NCI-H2227 treated with DMSO at 0.1 percent for 48 hours (cell line): ENCODE data around the gene ZNF644.
"Not testable (repeated sequence)": the region's sequence is repeated elsewhere in the genome, so short reads cannot be mapped to it uniquely, and the experiment has no call there.

ENCODE experiments used
- DNase-seq: peaks from one replicate; lab custom pipeline; 2025; lab: John Stamatoyannopoulos, UW

ZNF644 gene

GRCh38 chr1:91021686-91022517 is at the start of gene ZNF644:
Gene ZNF644, minus strand, starts transcription at chr1:91022035. Its CDS starts 39,682 bp downstream, at chr1:90982353.
- peak; percentile 92 for DNase-seq

GRCh38 chr1:91070298-91070697 is 48.5 kb upstream of the ZNF644 start:
- no peak for DNase-seq

DNA sequence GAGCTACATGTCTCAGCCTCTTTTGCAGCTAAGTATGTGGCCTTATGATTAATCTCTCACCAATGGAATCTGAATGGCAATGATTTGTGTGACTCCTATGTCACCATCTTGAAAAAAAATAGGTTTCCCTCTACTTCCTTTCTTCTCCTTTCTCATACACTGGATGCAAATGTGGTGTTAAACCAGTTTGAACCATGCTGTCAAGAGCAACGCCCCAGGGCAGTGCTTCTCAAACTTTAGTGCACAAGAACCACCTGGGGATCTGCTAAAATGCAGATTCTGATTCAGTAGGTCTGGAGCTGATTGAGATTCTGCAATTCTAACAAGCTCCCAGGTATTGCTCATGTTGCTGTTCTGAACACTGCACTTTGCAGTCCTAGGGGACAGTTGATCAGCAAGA is 44.7 kb upstream of the ZNF644 start:
- DNase-seq = no peak

DNA sequence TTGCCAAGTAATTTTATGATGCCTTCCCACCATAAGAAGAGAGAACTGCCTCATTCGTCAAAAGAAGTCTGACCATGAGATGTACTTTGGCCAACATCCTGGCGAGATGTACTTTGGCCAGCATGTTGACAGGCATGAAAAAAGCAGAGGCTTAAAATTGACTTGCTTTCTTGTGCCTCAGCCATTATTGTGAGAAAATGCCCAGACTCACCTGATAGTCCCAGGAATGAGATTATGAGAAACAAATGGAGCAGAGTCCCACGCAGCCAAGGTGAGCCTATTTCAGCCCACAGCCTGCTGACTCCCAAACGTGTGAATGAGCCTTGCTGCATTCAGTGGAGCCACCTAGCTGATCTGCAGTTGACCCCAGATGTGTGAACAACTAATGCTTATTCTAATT is 43.5 kb upstream of the ZNF644 start:
- DNase-seq = no peak

GRCh38 chr1:91063403-91063802 is 41.6 kb upstream of the ZNF644 start:
- not testable (repeated sequence) for DNase-seq

DNA sequence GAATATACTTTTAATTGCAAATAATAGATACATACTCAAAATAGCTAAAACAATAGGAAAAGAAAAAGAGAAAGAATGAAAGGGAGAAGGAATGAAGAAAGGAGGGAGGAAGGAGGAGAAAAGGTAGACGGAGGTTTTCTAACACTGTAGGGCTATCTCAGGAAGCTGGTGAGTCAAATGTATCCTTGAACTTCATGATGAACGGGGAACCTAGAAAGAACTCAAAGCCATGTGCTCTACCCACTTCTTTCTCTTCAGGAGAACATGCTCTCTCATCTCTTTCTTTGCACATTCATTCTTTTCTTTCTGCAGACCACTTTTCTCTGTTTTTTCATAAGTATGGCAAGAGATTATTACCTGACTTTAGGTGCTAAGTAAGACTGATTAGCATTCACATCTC is 37.3 kb upstream of the ZNF644 start:
- DNase-seq = no peak

GRCh38 chr1:91057784-91058183 is 35.9 kb upstream of the ZNF644 start:
- no peak for DNase-seq

DNA sequence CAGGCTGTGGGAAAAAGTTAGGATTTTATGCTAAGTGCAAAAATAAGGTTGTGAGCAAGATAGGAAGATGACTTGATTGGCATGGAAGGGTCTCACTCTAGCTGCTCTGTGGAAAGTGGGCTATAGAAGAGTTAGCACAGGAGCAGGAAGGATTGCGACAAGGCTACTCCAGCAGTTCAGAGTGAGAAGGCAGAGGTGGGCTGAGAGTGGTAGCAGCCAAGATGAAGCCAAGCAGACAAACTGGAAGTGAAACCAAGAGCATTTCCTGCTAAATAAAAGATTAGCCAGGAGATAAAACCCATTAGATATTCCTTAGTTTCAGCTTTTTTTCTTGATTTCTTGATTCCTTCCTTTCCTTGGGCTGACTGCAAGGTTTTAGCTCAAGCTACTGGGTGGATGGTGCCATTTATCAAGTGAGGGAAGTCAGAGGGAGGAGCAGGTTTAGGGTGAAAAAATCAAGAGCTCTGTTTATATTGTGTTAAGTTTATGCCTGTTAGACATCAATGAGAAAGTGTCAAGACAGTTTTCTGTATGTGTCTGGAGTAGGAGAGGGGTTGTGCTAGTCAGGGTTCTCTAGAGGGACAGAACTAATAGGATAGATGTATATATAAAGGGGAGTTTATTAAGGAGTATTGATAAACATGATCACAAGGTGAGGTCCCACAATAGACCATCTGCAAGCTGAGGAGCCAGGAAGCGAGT is 33.1 kb upstream of the ZNF644 start:
- no peak for DNase-seq

DNA sequence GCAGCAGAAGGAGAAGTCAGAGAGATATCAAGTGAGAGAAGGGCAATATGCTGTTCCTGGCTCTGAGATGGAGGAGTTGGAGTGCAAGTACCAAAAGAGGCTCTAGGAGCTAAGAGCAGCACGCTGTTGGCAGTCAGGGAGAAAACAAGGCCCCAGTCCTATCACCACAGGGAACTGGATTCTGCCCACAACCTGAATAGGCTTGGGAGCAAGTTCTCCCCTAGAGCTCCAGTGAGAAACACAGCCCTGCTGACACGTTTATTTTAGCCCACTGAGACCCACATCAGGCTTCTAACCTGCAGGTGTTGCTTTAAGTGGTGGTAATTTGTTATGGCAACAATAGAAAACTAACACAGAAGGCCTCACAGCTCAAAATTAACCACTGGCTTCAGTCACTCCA is 31.8 kb upstream of the ZNF644 start:
- DNase-seq = no peak

DNA sequence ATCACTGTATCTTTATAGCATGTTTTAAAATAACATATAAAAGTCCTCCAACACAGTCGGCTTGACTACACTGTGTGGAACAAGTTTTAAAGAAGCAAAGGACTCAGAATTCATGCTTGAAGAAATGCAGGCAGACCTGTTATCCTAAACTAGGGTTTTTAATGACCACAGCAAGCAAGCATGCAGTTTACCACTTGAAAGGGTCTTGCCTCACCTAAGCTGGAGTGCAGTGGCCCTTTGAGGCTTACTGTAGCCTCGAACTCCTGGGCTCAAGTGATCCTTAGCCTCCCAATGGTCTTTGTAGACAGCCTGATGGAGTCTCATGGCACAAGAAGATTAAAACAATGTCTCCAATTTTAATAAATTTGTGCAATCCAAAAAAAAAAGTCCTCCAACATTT is 27.7 kb upstream of the ZNF644 start:
- not testable (repeated sequence) for DNase-seq

DNA sequence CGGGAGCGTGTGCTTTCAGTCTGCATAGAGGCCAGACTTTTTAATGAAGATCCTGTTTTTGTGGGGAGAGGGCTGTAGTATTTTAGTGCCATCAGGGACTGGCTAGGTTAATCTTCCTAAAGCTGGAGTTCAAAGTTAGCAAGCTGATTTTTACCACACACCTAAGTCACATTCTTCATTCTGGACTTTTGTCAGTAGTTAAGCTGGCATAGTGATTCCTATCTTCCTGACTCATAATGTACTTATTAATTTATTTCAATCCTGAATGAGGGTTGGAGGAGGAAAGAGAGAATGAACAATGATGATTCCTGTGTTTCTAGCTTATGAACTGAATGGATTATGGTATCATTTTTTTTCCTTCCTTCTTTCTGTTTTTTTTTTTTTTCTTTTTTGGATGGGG is 24.9 kb upstream of the ZNF644 start:
- no peak for DNase-seq

- no peak for DNase-seq
Measured at GRCh38 chr1:91045284-91045683, 23.4 kb upstream of the ZNF644 start.

DNA sequence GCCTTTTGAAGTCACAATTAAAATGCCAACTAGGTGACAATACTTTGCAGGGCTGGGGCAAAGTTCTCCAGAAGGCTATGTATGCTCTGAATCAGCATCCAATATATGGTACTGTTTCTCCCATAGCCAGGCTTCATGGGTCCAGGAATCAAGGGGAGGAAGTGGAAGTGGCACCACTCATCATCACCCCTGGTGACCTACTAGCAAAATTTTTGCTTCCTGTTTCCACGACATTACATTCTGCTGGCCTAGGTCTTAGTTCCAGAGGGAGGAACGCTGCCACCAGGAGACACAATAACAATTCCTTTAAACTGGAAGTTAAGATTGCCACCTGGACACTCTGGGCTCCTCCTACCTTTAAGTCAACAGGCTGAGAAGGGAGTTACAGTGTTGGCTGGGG is 22.9 kb upstream of the ZNF644 start:
- DNase-seq = not testable (repeated sequence)

DNA sequence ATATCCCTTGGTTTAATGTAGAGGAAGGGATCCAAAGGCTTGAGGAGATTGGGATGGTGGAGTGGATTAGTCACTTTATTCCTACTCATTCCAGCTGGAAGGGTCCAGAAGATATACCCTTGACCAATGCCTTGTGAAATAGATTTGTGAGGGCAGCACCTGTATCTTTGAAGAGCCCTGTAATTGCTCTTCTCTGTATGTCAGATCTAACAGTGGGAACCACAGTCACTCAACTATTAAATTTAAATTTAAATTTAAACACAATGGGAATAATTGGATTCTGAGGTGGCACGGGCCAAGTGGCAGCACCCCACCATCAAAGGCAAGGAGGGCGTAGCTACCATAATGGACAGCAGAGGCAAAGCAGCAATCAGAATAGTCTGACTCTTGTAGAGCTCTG is 20.5 kb upstream of the ZNF644 start:
- DNase-seq = not testable (repeated sequence)

DNA sequence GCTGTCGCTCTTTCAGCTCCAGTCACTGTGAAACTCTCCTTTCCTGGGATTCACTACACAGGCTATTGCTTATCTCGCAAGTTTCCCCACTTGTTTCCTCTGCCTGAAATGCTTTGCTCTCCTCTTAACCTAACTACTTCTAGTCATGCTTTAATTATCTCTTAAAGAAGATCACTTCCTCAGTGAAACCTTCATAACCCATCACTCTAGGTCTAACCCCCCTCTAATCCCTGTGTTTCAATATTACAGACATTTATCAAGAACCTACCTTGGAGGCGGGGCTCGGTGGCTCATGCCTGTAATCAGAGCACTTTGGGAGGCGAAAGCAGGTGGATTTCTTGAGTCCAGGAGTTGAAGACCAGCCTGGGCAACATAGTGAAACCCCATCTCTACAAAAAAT is 16.7 kb upstream of the ZNF644 start:
- DNase-seq = no peak

- DNase-seq = no peak
Measured at GRCh38 chr1:91036894-91037829, 15.3 kb upstream of the ZNF644 start.

DNA sequence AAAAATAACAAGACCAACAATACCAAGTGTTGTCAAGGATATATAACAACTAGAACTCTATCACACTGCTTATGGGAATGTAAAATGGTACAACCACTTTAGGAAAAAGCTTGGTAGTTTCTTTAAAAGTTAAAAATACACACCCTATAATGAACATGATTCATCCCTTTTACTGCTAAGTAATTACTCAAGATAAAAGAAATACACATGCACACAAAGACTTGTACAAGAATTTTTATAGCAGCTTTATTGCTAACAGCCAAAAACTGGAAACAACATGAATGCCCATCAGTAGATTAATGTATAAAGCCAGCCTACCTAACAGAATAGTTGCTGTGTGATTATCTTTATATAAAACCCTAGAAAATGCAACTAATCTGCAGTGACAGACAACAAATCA is 10.5 kb upstream of the ZNF644 start:
- DNase-seq = no peak

- DNase-seq = no peak
Measured at GRCh38 chr1:91031081-91031480, 9.2 kb upstream of the ZNF644 start.

DNA sequence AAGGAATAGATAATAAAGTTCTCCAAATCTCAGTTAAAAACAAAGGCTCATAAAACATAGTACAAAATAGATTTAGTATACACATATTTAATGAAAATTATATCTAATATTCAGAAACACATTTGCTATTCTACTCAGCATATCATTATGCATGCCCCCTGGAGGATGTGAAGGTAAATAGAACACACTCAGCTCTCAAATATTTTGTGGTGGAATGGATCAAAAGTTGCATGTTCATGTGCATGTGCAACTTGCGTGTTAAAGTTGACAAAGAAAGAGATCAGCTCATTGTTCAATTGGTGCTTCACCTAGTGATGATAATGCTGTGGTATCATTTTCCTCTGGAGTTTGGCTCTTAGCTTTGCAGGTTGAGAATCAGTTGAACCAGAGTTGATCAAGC is 4.9 kb upstream of the ZNF644 start:
- no peak for DNase-seq

GRCh38 chr1:91026320-91026719 is 4.5 kb upstream of the ZNF644 start:
- no peak for DNase-seq

DNA sequence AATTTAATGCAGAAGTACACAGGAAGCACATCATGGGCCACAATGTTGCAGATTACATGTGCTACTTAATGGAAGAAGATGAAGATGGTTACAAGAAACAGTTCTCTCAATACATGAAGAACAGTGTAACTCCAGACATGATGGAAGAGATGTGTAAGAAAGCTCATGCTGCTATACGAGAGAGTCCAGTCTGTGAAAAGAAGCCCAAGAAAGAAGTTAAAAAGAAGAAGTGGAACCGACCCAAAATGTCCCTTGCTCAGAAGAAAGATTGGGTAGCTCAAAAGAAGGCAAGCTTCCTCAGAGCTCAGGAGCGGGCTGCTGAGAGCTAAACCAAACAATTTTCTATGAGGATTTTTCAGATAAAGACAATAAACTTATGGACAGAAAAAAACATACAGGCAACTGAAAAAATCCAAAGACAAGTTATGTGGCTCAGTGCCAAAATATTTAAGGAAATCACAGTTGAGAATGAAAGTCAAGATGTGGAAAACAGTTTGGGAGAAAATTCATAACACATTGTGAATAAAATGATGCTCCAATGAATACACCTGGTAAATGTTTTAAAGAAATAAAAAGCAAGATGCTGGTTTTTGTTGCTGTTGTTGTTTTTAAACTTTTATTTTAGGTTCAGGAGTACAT is 2.8 kb upstream of the ZNF644 start:
- no peak for DNase-seq

- DNase-seq = peak; percentile 73
Measured at GRCh38 chr1:91022518-91022929, 689 bp upstream of the ZNF644 start.
